GM18498 (cell line): Measurements from ENCODE around the gene NEMF.
A peak's percentile ranks its signal among the peaks of the same experiment; 100 is the strongest.
"Not testable (repeated sequence)": the region's sequence is repeated elsewhere in the genome, so short reads cannot be mapped to it uniquely, and the experiment has no call there.

Experiments
- ATAC-seq: cut with Tn5 transposase; IDR thresholded peaks from one replicate; pipeline ENCODE4 v1.9.1; 2021; ENCODE audit warnings: mild to moderate bottlenecking, moderate library complexity; ENCODE audit not compliant: unreplicated experiment

NEMF gene

GRCh38 chr14:49852301-49853157 lies at the start of gene NEMF:
NEMF (minus strand) TSS chr14:49852788; CDS start chr14:49852753, 35 bp downstream.
- peak; percentile 84 for ATAC-seq

DNA sequence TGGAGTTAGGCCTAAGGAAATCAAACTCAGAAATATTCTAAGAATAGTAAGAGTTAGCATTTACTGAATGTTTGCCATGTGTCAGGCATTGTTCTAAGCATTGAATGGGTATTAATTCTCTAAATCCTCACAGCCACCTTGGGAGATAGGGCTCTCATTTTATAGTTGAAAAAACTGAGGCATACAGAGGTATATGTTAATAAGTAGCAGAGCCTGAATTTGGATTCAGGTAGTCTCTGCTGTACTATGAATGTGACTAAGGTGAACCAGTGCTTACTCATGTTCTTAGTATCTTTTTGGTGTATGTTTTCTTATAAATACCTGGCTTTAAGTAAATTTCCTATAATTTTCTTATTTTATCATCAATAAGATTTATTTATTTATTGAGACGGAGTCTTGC lies 48.4 kb upstream of the NEMF start:
- ATAC-seq: no peak

GRCh38 chr14:49898485-49898884 lies 45.9 kb upstream of the NEMF start:
- no peak for ATAC-seq

GRCh38 chr14:49897965-49898364 lies 45.4 kb upstream of the NEMF start:
- ATAC-seq: no peak

GRCh38 chr14:49897414-49897813 lies 44.8 kb upstream of the NEMF start:
- ATAC-seq: no peak

DNA sequence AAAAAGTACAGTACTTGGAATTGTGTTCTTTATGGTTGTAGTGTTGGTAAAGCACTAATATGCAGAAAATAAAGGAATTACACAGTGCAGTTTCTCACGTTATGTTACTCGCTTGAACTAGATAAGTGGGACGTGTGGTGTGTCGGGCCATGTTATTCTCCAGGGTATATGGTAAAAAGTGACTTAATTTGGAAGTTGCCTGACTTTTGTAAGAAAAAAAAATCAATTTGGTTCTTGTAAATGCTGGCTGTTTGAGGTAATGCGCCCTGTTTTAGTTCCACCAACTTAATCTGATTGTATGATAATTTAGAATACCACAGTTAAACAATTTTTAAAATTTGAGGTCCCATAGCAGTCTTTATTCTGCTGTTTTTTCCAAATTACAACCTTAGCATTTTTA lies 44.4 kb upstream of the NEMF start:
- ATAC-seq: no peak

- not testable (repeated sequence) for ATAC-seq
Observed at GRCh38 chr14:49896272-49896671, 43.7 kb upstream of the NEMF start.

GRCh38 chr14:49895480-49895879 lies 42.9 kb upstream of the NEMF start:
- ATAC-seq: no peak

- not testable (repeated sequence) for ATAC-seq
Observed at GRCh38 chr14:49894214-49895107, 41.9 kb upstream of the NEMF start.

GRCh38 chr14:49893309-49894213 lies 41.0 kb upstream of the NEMF start:
- ATAC-seq: peak; percentile 54

DNA sequence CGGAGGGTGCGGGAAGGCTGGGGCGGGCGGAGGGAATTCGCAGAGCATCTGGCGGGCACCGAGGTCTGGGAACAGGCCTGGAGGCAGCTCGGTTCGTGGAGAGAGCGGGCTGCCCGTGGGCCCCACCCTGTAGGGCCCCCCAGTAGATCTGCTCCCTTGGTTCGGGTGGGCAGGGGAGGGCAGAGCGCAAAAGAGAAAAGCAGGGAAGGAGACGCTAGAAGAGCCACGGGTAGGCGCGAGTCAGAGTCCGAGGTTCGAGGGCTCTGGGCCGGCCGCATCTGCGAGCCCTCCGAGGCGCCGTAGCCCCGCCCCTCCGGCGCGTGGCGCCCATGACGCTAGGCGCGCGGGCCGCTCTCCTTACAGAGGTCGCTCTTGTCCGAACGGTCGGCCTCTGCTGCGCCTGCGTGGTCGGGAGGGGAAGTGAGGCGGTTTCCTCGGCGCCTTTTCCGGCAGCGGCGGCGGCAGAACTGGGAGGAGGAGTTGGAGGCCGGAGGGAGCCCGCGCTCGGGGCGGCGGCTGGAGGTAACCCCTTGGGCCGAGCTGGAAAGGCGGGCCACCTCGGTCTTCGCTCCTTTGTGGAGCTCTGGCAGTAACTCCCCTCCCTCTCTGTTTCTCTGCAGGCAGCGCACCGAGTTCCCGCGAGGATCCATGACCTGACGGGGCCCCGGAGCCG lies 40.2 kb upstream of the NEMF start, which contains the start of gene ARF6:
Gene ARF6, plus strand, starts transcription at position 447 of the 673 bp plus-strand sequence. CDS start 655 bp downstream, outside the sequence.
- peak; percentile 86 for ATAC-seq

DNA sequence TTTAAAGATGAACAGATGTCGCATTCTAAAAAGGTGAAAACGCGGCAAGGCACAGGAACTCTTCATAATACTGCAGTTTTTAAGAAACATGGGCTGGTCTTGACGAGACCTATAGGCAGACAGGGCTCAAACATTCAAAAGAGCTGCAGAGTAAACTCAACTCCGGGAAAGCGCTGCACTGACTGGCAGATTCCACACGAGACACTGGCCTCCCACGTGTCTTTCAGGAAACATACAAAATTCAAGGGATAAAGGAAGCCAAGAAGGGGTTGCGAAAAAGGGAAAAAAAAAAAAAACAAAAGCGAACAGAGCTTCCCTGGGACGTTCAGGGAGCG lies 39.7 kb upstream of the NEMF start:
- peak; percentile 27 for ATAC-seq

GRCh38 chr14:49888293-49888692 lies 35.7 kb upstream of the NEMF start:
- ATAC-seq: no peak

GRCh38 chr14:49886523-49886922 lies 33.9 kb upstream of the NEMF start:
- no peak for ATAC-seq

GRCh38 chr14:49882826-49883694 lies 30.5 kb upstream of the NEMF start:
- ATAC-seq: no peak

GRCh38 chr14:49881350-49882001 lies 28.9 kb upstream of the NEMF start:
- ATAC-seq: no peak

DNA sequence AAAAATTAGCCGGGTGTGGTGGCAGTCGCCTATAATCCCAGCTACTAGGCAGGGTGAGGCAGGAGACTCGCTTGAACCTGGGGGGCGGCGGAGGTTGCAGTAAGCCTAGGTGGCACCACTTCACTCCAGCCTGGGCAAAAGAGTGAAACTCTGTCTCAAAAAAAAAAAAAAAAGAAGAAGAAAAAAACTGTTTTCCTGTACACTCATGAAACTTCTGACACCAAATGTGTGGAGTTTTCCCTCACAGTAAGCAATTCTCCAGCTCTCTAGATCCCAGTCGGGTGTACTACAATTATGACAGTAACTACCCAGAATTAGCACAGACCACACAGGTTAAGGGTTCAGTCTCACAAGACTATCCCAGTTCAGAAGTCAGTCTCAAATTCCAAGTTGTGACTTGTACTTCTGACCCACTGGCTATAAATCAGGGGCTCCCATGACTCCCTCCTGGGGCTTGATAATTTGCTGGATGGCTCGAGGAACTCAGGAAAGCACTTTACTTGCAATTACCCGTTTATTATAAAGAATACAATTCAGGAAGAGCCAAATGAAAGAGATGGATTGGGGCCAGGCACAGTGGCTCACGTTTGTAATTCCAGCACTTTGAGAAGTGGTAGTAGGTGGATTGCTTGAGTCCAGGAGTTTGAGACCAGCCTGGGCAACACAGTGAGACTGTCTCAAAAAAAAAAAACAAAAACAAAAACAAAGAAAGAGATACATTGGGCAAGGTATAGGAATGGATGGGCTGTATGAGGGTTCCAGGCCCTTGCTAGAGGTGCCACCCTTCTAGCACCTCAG lies 27.9 kb upstream of the NEMF start:
- ATAC-seq: no peak

DNA sequence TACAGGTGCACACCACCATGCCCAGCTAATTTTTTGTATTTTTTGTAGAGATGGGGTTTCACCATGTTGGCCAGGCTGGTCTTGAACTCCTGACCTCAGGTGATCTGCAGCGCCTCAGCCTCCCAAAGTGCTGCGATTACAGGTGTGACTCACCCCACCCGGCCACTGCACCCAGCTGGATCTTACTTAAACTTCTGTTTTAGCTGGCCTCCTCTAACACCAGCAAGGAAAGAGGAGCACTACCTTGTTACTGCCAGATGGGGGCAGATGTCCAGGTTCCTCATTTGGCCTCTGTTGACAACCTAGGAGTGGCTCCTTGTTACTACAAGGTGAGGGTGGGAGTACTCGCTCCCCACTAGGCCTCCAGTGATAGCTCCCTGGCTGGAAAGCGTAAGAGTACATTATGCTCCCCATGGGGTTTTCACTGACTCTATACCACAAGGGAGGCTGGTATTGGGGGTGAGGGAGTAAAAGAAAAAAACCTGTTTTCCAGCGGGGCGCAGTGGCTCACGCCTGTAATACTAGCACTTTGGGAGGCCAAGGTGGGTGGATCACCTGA lies 27.1 kb upstream of the NEMF start:
- peak; percentile 80 for ATAC-seq
